Stimulated activated CD8-positive, alpha-beta memory T cell treated with anti-CD3 and anti-CD28 coated beads, Interleukin-15, amount 100 ng/mL, for 24 hours (primary cell): ENCODE measurements around the gene KRT80.

ENCODE experiments used
- DNase-seq: peaks from one replicate; pipeline ENCODE4 v3.0.0-alpha.2; 2020; ENCODE audit warnings: low read depth

Gene KRT80

DNA sequence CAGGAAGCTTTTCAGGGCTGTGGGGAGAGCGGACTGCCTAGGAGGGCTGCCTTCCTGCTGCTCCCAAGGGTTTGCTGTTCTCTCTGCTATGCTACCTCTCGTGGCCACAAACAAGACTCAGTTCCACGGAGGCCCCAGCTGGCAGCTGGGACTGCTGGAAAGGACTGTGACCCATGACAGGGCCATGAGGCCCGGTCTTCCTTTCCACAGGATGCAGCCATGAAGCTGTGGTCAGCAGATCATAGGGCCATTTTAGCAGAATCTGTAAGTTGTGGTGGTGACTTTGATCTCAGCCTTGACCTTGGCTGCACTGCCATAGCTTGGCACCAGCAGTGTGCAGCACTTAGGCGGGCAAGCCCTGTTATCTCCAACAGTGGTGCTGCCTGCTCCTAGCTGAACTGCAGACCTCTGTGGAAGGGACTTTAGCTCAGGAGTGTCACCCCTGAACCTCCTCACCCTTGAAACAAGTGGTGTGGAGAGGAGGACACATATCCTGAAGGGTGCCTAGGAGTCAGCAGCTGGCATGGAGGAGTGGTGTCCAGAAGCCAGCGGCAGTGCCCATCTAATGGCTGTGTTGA, 12.3 kb downstream of the KRT80 start:
- no peak for DNase-seq

DNA sequence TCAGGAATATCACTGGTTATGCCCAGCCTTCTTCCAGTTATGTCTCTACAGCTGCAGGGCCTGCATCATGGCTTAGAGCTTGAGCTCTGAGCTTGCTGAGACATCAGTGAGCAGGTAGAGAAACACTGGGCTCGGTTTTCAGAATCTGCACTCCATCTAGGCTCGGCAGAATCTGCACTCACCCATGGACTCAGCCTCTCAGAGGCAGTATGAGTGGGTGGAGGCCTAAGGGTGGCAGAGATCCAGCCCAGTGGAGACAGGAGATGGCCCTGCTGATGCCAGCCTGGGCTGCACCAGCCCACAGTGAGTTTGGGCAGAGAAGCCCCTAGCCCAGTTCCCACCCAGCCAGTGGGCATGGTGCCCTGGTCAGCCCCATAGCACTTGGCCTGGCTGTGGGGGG, 12.8 kb downstream of the KRT80 start:
- DNase-seq: no peak

DNA sequence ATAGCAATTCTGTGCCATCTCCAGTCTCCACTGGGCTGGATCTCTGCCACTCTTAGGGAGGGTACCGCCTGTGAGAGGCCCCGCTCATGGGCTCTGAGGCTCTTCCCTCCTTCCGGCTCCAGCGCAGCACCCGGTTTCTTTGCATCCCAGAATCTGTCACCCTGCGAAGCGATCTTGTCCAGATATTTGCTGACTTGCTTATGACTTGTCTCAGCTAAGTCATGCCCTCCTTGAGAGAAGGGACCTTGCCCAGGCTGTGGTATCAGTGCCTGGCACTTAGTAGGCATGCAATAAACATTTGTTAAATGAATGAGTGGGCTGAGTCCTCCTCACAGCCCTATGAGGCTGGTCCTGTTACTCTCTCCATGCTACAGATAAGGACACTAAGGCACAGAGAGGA, 13.4 kb downstream of the KRT80 start:
- DNase-seq: no peak

DNA sequence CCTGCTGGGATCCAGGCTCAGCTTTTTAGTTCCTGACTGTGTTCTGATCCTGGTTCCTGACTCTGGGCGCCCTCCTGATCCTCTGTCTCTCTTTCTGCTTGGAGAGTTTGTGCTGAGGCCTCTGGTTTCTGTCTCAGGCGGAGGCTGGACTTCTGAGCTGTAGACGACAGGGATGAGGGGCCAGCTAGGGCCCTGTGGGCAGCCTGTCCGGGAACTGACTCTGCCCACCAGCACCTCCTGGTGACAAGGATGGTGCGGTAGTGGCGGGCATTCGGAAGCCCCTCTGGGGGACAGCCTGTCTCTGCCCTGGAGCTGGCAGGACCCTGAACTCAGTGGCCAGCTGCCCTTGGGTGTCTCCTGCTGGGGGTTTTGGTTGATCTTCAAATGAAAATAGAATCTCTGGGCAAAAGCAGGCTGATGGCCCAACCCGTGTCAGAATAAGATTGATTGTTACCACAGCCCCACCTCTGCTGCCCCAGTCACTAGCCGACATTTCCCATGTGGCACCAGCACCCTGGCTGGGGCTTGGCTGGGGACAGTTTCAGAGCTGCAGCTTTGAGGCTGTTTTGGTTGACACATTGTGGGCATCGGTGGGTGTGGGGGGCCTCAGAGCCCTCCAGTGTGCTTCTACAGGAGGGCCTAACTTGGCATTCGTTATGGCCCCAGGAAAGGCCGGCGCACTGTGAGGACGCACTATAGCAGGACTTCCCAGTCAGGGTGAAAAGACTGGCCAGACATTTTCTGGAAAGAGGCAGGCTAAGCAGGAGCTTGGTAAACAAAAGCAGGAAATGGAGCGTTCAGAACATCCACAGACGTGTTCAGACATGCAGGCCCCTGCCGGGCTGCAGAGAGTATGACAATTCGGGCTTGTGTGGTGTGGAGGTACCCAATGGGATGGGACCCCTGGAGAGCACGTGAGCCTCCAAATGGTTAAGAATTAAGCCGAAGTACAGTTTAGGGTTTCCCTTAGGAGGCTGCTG, 16.2 kb downstream of the KRT80 start:
- no peak for DNase-seq

DNA sequence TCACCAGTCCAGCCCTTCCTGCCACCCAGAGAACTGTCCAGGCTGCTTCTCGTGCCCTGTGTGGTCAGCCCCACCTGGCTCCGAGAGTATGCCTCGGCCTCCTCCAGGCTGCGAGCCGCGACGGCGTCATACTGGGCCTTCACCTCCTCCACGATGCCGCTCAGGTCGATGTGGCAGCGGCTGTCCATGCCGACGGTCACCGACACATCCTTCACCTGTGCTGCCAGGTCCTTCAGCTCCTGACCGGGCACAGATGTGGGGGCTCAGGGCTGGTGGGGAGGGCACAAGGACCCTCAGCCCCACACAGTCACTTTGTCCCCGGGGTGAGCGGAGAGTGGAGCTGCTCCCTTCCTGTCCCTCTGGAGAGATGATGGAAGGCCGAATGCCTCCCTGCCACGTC, 18.3 kb downstream of the KRT80 start:
- no peak for DNase-seq

DNA sequence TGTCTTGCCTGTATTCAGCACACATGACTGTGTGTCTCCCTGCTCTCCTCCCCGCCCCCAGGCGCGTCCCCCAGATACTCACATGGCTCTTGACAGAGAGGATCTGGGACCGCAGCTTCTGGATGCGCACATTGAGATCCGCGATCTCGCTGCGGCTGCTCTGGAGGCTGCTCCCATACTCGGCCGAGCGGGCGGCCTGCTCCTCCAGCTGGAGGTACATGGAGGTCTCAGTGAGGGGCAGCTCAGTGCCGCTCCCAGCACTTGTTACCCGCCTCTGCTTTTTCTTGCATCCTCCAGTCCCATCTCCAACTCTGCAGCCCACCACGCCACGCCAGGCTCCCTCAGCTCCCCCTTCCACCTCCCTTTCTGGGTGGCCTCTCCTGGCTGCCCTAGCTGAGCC, 18.9 kb downstream of the KRT80 start:
- no peak for DNase-seq

DNA sequence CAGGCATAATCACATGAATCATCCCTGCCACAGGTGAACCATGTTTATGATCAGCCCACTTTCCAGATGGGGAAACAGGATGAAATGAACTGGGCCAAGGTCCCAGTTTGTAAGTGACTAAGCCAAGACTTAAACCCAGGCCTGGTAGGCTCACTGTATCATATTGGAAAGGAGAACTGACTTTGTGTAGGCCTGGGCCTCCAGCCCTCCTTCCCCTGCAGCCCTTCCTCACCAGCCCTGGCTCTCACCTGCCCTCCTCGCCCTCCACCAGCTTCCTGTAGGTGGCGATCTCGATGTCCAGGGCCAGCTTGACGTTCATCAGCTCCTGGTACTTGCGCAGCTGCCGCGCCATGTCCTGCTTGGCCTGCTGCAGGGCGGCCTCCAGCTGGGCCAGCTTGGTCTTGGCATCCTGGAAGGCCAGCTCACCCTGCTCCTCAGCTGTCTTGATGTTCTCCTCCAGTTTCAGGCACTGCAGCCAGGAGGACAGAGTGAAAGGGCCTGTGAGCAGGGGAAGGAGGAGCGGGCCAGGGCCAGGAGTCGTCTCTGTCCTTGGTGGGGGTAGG, 19.8 kb downstream of the KRT80 start:
- DNase-seq: no peak

DNA sequence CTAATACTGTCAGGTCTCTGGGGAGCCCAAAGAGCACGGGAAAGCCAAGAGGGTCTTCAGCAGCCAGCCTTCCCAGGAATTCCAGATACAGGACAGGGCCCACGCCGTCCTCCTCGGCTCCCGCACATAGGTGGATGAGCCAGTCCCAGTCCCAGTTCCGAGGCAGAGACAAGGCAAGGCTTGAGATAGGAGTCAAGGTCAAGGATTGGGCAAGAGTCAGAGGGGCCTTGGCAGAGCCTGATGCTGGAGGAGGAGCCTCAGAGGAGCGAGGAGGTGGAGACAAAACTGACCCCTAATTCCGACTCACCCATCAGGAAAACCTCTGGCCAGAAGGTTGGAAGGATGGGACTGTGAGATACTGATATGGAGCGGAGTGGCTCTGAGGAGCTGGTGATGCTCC, 21.0 kb downstream of the KRT80 start:
- DNase-seq: no peak

DNA sequence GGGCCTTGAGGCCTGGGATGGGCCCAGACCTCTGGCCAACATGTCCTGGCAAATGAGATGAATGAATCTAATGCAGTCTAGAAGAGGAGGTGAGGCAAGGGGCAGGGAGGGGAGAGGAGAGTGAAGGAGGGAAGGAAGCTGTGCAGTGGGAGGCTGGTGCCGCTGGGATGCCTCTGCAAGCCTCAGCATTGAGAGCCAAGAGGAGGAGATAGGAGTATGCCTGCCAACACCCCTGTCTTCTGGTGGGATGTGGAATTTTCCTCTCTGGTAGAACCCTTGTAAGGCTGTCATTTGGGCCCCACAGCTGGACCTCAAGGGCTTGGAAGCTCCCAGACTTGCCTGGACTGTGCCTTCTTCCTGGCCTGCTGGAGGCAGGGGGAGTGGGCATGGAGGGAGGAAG, 21.9 kb downstream of the KRT80 start:
- DNase-seq: no peak

DNA sequence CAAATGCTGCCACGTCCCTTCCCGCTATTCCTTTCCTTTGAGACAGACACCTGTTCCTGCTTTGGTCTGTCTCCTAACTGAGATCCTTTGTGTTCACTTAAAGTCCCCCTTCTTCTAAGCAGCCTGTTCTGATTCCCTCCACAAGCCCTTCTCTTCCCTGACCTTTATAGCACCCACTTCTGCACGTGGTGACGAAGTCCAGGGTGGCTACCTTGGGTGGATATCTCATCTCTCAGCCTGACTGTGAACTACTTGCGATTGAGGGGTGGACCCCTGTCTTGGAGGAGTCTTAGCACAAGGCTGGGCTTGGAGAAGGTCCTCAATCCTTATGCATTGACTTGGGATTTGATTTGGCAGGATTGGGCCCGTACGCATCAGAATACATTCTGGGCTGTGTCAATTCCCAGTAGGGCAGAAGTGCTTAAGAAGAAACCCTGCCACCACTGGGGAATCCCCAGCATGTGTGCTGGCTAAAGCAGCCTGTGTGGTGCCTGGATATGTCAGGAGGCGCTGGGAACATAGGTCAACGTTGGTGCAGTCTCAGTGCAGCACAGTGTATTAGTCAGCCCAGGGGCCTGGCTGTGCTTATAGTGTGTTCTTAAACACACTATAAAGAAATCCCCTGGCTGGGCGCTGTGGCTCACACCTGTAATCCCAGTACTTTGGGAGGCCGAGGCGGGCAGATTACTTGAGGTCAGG, 23.6 kb downstream of the KRT80 start:
- DNase-seq: no peak

DNA sequence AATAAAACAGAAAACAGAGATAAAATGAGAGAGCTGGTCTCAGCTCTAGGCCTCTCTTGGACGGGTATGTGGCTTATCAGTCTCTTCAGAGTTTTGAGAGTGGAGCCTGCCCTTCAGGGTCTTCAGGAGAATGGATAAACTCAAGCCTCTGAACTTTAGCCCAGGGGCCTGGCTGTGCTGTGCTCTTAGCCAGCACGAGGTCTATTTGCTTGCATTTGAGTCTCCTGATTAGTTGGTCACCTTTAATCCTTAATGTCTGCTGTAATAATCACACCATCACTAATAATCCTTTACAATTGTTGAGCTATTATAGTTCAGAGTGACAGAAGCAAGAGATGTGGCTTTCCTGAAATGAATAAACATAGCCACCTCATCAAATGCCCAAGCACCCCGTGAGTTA, 24.3 kb downstream of the KRT80 start:
- no peak for DNase-seq

DNA sequence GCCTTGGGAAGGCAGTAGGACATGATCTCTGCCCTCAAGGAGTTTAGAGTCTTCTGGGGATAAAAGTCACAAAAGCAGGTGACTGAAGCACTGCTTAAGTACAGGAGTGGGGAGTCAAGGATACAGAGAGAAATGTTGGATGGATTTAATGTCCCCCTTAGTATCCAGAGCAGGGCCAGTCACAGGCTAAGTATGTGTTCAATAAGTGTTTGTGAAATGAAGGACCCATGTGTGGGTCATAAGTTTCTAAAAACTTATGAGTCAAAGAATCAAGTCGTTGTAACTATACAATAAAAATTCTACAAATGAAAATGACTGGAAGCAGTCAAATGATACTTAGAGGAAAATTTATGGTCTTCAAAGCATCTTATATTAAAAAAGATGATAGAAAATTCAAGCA, 25.1 kb downstream of the KRT80 start:
- DNase-seq: no peak

DNA sequence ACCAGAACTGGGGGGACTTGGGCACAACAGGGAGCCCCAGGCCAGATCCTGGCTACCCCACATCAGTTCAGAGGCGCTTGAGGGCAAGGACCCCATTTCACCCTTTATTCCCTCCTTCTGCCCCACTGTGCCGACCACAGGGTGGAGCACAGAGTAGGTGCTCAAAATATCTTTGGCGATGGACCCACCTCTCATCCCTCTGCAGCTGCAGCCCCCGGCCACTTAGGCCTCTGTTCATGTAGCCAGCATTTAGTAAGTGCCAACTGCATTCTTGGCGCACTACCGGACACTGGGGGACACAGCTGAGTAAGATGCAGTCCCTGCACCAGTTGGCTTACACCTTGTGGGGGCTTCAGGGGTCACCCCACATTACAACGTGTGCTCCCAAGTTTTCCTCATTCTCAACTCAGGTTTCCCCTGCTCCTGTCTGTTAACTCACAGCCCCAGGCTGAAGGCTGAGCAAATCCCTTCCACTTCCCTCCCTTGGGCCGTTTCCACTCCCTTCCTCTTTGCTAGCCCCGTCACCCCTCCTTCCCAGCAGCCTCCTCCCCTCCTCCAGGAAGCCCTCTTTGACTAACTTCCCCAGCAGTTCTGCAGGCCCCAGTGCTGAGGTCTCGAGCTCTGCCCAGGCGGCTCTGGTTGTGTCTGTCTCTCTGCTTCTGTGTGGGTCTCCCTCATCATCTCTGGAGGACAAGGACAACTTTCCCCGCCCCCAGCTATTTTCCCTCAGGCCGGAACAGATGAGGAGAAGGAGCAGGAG, 26.5 kb downstream of the KRT80 start:
- DNase-seq: no peak

DNA sequence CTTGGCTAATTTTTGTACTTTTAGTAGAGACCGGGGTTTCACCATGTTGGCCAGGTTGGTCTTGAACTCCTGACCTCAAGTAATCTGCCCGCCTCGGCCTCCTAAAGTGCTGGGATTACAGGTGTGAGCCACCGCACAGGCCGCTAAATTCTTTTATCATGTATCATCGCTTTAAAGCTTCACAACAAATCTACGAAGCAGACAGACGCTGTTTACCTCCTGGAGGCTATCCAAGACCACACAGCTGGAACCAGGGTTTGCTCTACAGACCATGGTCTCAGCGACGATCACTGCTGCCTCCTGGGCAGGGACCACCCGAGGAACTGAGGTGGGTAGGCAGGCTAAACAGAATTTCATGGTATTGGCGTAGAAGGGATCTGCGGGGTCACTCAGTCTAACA, 27.2 kb downstream of the KRT80 start:
- no peak for DNase-seq

DNA sequence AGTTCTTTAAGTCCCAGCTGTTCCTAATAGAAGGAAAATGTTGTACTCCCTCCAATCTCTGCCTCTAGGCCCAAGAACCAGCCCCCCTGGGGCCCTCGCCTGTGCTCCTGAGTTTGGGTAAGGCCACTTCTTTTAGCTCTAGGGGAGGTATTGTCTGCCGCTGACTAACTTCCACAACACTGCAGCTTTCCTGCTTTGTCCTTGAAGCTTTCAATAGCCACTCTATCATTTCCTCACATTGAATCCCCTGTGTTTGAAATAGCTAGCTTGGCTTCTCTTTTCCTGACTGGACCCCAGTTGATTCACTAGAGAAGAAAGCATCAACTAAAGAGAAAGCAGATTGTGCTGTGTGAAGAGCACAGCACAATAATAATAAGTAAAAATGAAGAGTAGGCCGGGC, 28.8 kb downstream of the KRT80 start:
- no peak for DNase-seq

DNA sequence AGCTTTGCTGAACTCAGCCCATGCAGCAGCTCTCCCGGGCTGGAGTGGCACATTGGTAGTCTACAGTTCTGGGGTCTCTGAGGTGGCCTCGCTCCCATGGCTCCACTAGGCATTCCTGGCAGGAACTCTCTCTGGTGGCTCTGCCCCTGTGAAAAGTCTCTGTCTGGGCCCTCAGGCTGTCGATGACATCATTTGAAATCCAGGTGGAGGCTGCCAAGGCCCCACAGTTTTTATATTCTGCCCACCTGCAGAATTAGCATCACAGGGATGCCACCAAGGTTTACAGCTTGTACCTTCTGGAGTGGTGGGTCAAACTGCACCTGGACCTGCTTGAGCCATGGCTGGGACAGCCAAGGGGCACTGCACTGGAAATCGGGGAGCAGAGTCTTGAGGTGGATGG, 31.6 kb downstream of the KRT80 start:
- DNase-seq: no peak

DNA sequence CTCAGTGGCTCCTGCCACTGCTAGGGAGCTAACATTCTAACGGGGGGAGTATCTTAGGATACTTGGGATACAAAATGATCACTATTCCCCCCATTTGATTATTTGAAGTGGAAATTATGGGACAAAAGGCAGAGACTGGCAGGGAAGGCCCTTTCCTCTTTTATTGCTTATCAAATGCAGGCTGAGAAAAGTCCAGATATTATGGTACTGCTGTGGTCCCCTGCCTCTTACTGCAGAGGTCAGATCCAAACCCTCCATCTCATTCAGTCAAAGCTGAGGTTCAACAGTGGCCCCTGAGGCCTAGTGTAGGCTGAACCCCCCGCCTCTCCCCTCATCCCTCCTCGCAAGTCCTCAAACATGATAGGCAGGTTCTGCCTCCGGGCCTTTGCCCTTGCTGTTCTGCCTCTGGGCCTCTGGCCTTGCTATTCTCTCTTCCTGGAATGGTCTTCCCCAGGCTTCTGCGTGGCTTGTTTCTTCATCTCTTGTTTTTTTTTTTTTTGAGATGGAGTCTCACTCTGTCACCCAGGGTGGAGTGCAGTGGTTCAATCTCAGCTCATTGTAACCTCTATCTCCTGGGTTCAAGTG, 34.2 kb downstream of the KRT80 start:
- DNase-seq: no peak

DNA sequence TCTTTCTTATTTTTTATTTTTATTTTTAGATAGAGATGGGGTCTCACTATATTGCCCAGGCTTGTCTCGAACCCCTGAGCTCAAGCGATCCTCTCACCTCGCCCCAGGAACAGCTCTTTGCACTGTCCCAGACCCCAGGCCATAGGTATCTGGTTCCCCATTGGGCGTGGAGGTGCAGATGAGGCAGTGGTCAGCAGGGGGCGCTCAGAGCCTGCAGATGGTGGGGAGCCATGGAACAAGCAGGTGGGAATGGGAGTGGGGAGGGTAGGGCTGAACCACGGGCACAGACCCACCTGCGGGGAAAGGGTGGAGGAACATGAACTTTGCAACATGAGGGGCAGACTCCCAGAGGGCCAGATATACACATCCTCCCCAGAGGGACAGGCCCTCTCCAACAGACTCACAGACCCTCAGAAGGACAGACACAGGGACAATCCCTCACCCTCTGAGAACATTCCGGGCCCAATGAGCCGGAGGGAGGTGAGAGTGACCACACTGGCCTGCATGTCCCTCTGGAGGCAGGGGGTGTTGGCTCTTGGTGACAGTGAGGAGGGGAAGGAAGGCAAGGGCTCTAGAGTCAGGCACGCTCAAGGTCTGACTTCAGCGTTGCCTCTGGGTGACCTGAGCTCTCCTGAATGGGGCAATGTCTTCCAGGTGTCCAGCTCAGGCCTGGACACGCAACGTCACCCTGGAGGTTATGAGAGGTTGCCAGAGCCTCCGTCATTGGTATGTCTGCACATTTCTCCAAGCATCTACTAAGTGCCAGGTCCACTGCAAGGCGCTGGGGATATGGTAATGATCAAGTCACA, 34.9 kb downstream of the KRT80 start:
- DNase-seq: peak; percentile 52

DNA sequence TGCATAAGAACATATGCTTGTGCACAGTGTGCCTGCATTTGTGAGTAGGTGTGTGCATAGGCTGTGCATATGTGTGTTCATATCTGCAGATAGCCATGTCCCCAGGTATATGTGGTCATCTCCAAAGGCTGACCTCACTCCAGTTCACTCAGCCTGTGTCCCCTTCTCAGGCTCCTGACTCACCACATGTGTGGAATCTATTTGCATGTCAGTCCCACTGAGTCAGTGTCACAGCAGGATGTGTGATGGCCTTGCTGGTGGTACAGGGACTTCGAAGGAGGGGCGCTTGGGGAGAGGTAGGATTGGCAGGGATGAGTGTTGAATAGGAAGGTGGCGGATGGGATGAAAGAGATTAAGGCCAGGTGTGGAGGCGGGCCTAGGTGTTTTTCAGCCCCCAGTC, 35.5 kb downstream of the KRT80 start:
- no peak for DNase-seq

DNA sequence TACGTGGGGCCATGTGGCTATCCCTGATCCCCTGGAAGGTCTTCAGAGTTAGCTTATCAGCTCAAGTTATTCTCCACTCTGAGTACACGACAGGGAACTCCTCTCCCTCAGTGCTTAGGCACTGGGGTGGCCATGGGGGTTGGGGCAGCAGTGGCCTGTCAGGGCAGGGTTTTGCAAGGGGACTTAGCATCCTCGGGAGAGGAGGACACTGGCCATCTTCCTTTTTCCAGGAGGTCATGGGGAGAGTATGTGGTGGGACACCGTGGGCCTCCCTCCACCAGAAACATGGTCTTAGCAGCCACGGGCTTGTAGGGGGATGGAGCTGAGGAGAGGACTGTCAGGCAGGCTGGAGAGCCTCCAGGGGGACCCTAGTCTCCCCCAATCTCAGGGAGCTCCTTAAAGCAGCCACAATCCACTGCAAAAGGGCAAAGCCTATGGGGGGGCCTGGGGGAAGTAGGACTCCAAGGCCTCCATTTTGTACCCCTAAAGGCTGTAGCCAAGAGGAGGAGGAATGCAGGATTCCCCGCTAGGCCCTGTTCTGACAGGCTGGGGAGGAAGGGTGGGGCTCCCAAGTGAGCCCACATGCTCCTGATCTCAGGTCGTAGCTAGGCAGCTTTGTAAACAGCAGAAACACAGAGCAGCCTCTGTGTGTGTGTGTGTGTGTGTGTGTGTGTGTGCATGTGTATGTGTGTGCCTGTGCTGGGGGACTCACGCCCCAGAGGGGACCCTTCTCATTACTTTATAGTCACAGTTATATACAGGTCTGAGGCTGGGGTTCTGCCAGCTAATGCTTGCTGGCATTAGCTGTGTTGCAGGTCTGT, 36.6 kb downstream of the KRT80 start:
- no peak for DNase-seq
